Stimulated activated CD4-positive, alpha-beta T cell treated with anti-CD3 and anti-CD28 coated beads, TNF-alpha, amount 100 ng/mL, for 48 hours (primary cell): ENCODE data around the gene IMMT.
"Not testable (repeated sequence)": the region's sequence is repeated elsewhere in the genome, so short reads cannot be mapped to it uniquely, and the experiment has no call there.

ENCODE experiments used
- DNase-seq, 3 donors: peaks; one replicate each; pipeline ENCODE4 v3.0.0-alpha.2; 2020; ENCODE audit warnings: low read depth in 3 of 3

IMMT gene

GRCh38 chr2:86201671-86202335 lies 6.5 kb upstream of the IMMT start:
- DNase-seq: no peak

- DNase-seq: not testable (repeated sequence)
Observed at GRCh38 chr2:86200564-86200963, 5.3 kb upstream of the IMMT start.

GRCh38 chr2:86199834-86200177 lies 4.5 kb upstream of the IMMT start:
- no peak for DNase-seq

- no peak for DNase-seq
Observed at GRCh38 chr2:86195808-86196387, 636 bp upstream of the IMMT start.

DNA sequence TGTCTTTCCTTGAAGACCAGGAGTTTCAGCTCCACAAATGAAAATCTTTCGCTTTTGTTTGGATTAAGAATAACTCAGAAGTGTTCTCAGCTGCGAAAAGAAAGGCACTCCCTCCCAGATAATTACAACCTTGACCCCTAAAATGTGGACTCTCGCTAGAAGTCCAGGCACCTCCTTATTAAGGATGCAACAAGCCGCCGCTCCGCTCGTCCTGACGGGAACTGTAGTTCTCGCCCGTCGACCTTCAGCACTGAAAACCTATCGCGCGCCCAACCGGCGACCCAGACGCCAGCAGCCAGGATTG lies 559 bp downstream of the IMMT start:
- DNase-seq: no peak

GRCh38 chr2:86193901-86194567 lies 1.2 kb downstream of the IMMT start:
- DNase-seq: no peak

DNA sequence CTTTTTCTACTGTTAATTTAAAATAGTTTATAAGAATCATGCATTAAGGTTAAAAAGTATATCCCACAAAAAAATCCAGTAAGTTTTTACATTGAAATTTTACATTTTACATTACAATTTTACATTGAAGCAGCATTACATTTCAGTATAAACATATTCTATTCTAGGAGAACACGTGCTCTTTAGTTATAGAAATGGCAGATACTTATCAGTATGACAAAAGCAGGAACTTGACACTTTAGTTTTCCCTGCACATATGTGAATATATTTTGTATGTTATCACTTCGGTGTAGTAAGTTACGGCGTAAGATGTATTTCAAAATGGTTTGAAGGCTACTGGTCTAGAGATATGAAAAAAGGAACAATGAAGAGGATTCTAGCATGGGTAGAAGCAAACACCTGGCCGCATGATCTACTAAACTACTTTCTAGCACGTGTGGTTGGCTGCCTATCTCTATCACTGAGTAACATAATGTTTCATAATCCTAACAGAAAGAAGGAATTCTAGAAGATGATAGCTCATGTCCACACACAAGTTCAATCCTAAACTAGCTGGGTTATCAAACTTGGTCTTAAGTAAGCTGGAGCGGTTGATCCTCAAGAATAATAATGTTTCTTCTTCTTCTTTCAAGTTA lies 5.4 kb downstream of the IMMT start:
- no peak for DNase-seq

DNA sequence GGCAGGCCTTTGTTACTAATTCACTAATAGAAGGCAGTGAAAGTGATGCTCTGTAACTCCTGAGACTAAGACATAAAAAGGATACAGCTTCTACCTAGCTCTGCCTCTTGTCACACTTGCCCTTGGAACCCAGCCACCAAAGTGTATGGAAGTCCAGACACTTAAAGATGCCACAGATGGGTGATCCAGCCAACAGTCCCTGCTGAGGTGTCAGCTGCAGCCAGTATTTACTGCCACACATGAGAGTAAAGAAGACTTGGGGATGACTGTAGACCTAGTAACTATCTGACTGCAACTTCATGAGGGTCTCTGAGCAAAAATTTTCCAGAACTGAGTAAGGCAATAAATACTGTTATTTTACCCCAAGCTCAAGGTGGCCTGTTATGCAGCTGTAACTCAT lies 8.8 kb downstream of the IMMT start:
- no peak for DNase-seq

DNA sequence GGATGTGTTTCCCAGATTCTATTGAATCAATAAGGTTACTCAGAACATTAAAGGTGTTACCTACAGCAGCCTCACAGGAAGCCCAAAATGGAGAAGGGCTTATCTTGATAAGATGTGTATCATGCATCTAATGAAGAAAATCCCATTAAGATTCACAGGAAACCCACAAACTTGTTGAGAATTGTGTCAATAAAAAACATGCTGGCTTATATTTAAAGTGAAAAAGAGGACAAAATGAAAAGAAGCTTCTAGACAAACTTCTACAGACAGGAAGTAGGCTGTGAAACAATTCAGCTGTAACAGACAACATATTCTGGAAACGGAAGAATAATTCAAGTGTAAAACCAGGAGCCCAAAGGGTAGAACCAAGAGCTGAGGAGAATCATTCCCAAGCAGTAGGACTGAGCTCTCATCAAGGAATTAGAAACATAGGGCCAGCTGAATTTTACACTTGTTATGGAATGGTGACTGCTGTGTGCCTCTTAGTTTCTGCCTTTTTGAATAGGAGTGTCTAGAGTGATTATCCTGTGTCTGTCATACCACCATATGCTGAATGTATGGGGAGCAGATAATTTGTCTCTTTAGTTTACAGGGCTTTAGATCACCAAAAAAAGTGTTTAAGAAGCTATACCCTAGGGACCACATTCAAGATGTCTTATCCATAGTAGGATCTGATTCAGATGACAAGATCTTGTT lies 9.6 kb downstream of the IMMT start:
- no peak for DNase-seq

GRCh38 chr2:86176597-86176996 lies 18.7 kb downstream of the IMMT start:
- no peak for DNase-seq

DNA sequence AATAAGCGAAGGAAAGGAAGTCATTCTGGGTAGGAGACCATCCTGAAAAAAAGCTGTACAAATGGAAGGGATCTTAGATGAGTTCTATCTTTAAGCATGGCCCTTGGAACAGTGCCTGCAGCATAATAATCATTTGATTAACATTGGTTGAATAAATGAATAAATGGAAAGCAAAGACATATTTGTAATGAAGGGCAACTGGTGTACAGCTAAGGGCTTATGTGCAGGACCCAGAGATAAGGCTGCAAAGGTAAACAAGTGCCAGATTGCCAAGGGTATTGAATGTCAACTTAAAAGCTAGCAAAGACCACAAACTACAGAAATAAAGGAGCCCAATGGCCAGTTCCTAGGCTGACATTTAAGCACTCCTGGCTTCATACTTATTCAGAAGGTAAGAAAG lies 19.4 kb downstream of the IMMT start:
- DNase-seq: no peak

DNA sequence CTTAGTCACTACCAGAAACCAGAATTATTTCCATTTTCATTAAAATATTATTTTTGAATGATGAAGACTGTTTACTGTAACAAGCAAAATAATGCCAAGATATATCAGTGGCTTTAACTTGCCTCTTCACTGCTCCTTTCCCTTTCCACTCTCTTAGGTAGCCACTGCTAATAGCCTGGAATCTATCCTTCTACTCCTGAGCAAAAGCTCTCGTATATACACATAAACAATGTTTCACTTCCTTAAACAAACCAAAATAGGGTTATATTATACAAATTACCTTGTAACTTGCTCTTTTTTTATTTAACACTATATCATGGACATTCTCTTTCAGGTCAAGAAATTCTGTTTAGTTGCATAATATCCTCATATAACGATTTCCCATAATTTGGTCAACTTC lies 20.8 kb downstream of the IMMT start:
- DNase-seq: no peak

DNA sequence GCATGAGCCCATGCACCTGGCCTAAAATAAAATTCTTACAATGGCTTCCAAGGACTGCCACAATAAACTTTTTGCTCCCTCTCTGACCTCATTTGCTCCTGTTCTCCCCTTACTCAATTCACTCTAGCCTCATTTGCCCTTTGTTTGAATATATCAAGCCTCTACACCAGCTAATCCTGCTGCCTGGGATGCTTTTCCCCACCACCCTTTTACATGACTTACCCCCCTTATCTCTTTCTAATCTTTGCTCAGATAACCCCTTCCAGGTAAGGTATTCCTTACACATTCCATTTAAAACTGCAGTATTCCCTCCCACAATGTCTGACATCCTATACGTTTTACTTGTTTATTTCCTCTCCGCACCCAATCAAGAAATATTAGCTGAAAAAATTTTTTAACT lies 22.7 kb downstream of the IMMT start:
- no peak for DNase-seq

DNA sequence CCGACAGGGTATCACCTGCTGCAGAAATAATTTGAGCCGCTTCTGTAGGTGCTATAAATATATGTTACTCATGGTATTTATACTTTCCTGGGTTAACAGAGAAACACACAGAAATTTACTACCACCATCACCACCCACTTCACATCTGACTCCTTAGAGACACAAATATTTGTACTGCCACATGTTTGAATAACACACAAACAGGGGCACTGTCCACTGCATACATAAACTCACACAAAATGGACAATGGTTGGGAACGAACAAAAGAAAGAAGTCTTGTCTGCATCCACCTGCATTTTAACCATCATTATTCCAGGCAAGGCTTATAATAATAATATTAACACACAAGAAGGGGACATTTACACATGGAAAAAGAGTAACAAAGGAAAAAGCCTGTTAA lies 24.0 kb downstream of the IMMT start:
- DNase-seq: no peak

GRCh38 chr2:86170449-86170848 lies 24.8 kb downstream of the IMMT start:
- no peak for DNase-seq

GRCh38 chr2:86160156-86160952 lies 34.9 kb downstream of the IMMT start:
- DNase-seq: no peak

DNA sequence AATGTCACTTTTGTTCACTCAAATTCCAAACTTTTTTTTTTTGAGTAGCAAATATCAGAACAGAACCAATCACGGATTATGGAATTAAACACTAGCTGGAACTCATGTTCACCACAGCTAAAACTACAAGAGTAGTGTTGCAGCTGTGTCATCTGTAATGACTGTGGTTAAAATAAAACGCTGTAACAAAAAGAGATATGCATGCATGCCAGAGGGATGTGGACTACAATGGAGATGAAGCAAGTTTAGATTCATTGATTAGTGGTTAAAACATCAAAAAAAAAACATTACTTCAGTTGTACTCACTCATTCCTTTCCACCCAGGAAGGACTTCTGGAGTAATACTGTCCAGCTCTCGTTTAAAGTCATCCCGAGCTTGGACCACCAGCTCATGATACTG lies 37.0 kb downstream of the IMMT start:
- DNase-seq: no peak

DNA sequence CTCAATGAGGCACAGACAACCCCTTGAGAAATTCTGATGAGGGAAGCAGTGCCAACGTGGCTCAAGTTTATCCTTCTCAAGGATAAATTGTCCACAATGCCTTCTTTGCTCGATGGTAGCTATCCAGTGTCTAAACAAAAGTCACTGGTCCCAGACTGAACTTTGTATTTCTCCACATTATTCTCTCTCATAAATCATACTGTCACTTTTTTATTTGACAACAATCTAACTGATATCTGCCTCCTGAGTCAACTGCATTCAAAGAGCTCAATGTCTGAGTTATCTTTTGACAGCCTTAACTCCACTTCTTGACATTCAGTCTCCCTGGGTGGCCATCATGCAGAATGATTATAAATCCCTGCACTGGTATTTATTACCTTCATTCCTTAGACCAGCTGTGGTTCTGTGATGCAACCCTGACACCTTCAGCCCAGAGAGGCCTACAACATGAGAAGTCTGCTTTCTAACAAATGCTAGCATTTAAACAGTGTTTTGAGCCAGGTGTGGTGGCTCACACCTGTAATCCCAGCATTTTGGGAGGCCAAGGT lies 38.2 kb downstream of the IMMT start:
- DNase-seq: no peak

DNA sequence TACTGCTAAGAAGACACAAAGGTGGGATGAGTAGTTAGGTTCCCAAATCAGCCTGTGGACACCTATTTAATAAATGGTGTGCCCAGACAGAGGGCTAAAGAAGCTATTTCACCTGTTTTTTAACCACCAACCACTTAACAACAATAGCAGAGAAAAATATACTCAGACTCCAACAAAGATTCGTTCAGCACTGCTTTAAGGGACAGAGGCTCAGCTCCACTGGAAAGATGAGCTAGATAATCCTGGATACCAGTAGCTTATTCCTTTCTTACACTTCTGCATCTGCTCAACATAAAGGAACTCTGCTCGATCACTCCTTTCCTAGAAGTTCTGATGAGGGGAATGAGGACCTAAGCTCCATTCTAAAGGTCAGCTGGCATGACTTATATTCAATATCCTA lies 44.8 kb downstream of the IMMT start:
- no peak for DNase-seq

- DNase-seq: no peak
Observed at GRCh38 chr2:86147793-86148192, 47.5 kb downstream of the IMMT start.

- no peak for DNase-seq
Observed at GRCh38 chr2:86143926-86144685, 51.2 kb downstream of the IMMT start.
